ENCODE measurements around the gene POGZ. TPM values are rescaled to one million over a fixed set of nuclear protein-coding genes. Genes with fewer than 3 reads are reported as not detected.

POGZ gene
- total RNA-seq, 1 experiment from 2014 or later, result 77.9 TPM

DNA sequence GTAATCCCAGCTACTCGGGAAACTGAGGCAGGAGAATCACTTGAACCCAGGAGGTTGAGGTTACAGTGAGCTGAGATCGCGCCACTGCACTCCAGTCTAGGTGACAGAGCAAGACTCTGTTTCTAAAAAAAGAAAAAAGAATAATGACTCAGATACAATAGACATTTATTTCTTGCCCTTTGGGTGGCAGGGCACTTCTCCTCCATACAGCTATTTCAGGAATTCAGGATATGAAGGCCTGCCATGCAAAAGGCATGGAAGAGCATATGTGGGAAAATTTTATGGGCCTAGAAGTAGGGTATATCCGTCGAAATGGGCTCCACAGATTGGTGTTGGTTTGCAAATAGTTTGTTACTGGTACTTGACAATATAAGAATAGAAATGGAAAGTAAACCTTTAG, 20.2 kb upstream of the POGZ start:
- Histone ChIP-seq H3K4me2 (ENCODE audit: low read length) (no peak overlapping the region), H3K79me2 (ENCODE audit: low read length) (no peaks in the 10 kb centered on the region), H3K27ac (ENCODE audit: low read length) (no peak overlapping the region), H3K4me1 (ENCODE audit: insufficient read depth, low read length) (no peaks in the 10 kb centered on the region), H3K9ac (ENCODE audit: low read length) (no peak overlapping the region), H3K27me3 (ENCODE audit: low read length) (no peaks in the 10 kb centered on the region), H3K36me3 (ENCODE audit: low read depth, low read length) (no peaks in the 10 kb centered on the region), H3K4me3 (ENCODE audit: low read length) (no peak overlapping the region), H3F3A (ENCODE audit: low read length, unreplicated experiment) (no peaks in the 10 kb centered on the region), H2AFZ (ENCODE audit: low read length) (no peak overlapping the region), H4K20me1 (ENCODE audit: low read length) (no peaks in the 10 kb centered on the region), H3K9me2 (replicated peaks; ENCODE audit: low read length) (no peaks in the 10 kb centered on the region), H3K9me3 (ENCODE audit: low read length) (no peaks in the 10 kb centered on the region)
- ChIA-PET CTCF (interaction anchor here (1.2 kb wide), 1 partner anchor 60 kb away, joined by 3 read pairs; the partner anchor contains the start of gene TUFT1), POLR2A (ENCODE audit: unreplicated experiment) (interaction anchor here (0.5 kb wide), 1 partner anchor 15 kb away, joined by 3 read pairs; no protein-coding TSS in a partner anchor)
- BruUV-seq (replicated peaks), result no TSS peak
- ATAC-seq (no peak), DNase-seq (peak; percentile 12)
- intact Hi-C loops (cut with micrococcal nuclease), result no loop called here
- TF ChIP-seq EZH2 (IDR thresholded peaks at IDR 0.05; ENCODE audit: low read length, unreplicated experiment) (no peak), EZH2phosphoT487 (IDR thresholded peaks at IDR 0.05; ENCODE audit: borderline replicate concordance, low read length) (no peak), CTCF (conservative IDR thresholded peaks at IDR 0.05; ENCODE audit: low read depth, low read length) (no peak)

- H3K36me3 ChIP-seq (ENCODE audit: low read depth, low read length), result no peaks in the 10 kb centered on the region
- ATAC-seq, result no peak
- no peaks in the 10 kb centered on the region for H3K27me3 ChIP-seq (ENCODE audit: low read length)
- H3K9me2 ChIP-seq (replicated peaks; ENCODE audit: low read length), result no peaks in the 10 kb centered on the region
- H3K4me3 ChIP-seq (ENCODE audit: low read length), result no peak overlapping the region
- H3K4me1 ChIP-seq (ENCODE audit: insufficient read depth, low read length), result no peaks in the 10 kb centered on the region
- no peak overlapping the region for H2AFZ ChIP-seq (ENCODE audit: low read length)
- no peaks in the 10 kb centered on the region for H3K9me3 ChIP-seq (ENCODE audit: low read length)
- H4K20me1 ChIP-seq (ENCODE audit: low read length), result no peaks in the 10 kb centered on the region
- intact Hi-C loops (cut with micrococcal nuclease), result no loop called here
- H3K4me2 ChIP-seq (ENCODE audit: low read length), result no peak overlapping the region
- CTCF ChIA-PET, result interaction anchor here (0.6 to 1.2 kb wide), 2 partner anchors 61 to 517 kb away, joined by 3 to 5 read pairs; partner anchors contain the start of gene TUFT1
- no peak for DNase-seq
- no peaks in the 10 kb centered on the region for H3K79me2 ChIP-seq (ENCODE audit: low read length)
- no peak overlapping the region for H3K9ac ChIP-seq (ENCODE audit: low read length)
- H3K27ac ChIP-seq (ENCODE audit: low read length), result no peak overlapping the region
- no TSS peak for BruUV-seq (replicated peaks)
- POLR2A ChIA-PET (ENCODE audit: unreplicated experiment), result interaction anchor here (0.5 kb wide), 1 partner anchor 16 kb away, joined by 3 read pairs; no protein-coding TSS in a partner anchor
- no peak for TF ChIP-seq CTCF (conservative IDR thresholded peaks at IDR 0.05; ENCODE audit: low read depth, low read length)
- TF ChIP-seq EZH2phosphoT487 (IDR thresholded peaks at IDR 0.05; ENCODE audit: borderline replicate concordance, low read length), result no peak
- TF ChIP-seq EZH2 (IDR thresholded peaks at IDR 0.05; ENCODE audit: low read length, unreplicated experiment), result no peak
- H3F3A ChIP-seq (ENCODE audit: low read length, unreplicated experiment), result no peaks in the 10 kb centered on the region
These were observed 19.6 kb upstream of the POGZ start for GRCh38 chr1:151478923-151479322.

GRCh38 chr1:151478140-151478812, 19.0 kb upstream of the POGZ start:
- ATAC-seq (no peak), DNase-seq (no peak)
- Histone ChIP-seq H3K4me3 (ENCODE audit: low read length) (no peak overlapping the region), H3K79me2 (ENCODE audit: low read length) (no peaks in the 10 kb centered on the region), H3K9ac (ENCODE audit: low read length) (no peak overlapping the region), H3K4me2 (ENCODE audit: low read length) (no peak overlapping the region), H2AFZ (ENCODE audit: low read length) (no peak overlapping the region), H3K27ac (ENCODE audit: low read length) (no peak overlapping the region), H3K4me1 (ENCODE audit: insufficient read depth, low read length) (no peaks in the 10 kb centered on the region), H3F3A (ENCODE audit: low read length, unreplicated experiment) (no peaks in the 10 kb centered on the region), H4K20me1 (ENCODE audit: low read length) (no peaks in the 10 kb centered on the region), H3K9me3 (ENCODE audit: low read length) (no peaks in the 10 kb centered on the region), H3K9me2 (replicated peaks; ENCODE audit: low read length) (no peaks in the 10 kb centered on the region), H3K27me3 (ENCODE audit: low read length) (no peaks in the 10 kb centered on the region), H3K36me3 (ENCODE audit: low read depth, low read length) (no peaks in the 10 kb centered on the region)
- POLR2A ChIA-PET (ENCODE audit: unreplicated experiment), result no interaction called here
- TF ChIP-seq EZH2phosphoT487 (IDR thresholded peaks at IDR 0.05; ENCODE audit: borderline replicate concordance, low read length) (no peak), CTCF (conservative IDR thresholded peaks at IDR 0.05; ENCODE audit: low read depth, low read length) (no peak), EZH2 (IDR thresholded peaks at IDR 0.05; ENCODE audit: low read length, unreplicated experiment) (no peak)
- BruUV-seq (replicated peaks), result no TSS peak
- intact Hi-C loops (cut with micrococcal nuclease), result no loop called here
- CTCF ChIA-PET, result interaction anchor here (0.6 to 1.2 kb wide), 2 partner anchors 61 to 518 kb away, joined by 3 to 5 read pairs; partner anchors contain the start of gene TUFT1
